Calu3 (cell line): ENCODE measurements around the gene TRIM68. TPM values are rescaled to one million over a fixed set of nuclear protein-coding genes. Genes with fewer than 3 reads are reported as not detected.

ENCODE experiments used
- BruUV-seq: library from RNA; stranded (reverse); fragments of 400-500 nt; replicated peaks from 2 replicates; lab custom pipeline; 2021; lab: Mats Ljungman, UMichigan
- CTCF ChIA-PET: fragments of 300-600 bp; sonication (Branson Sonifier 250); formaldehyde crosslinking; loops from one replicate; lab custom pipeline; 2022; ENCODE audit warnings: antibody characterized with exemption; lab: Charles Lee
- DNase-seq: peaks from one replicate; pipeline ENCODE4 v3.0.0; 2022
- H3K27ac Mint-ChIP-seq: one replicate; pipeline ENCODE4 v1.8.0; 2022; ENCODE audit warnings: mixed read lengths; ENCODE audit not compliant: unreplicated experiment
- H3K27me3 Mint-ChIP-seq: one replicate; pipeline ENCODE4 v1.8.0; 2022; ENCODE audit warnings: mixed read lengths; ENCODE audit not compliant: unreplicated experiment
- H3K36me3 Mint-ChIP-seq: one replicate; pipeline ENCODE4 v1.8.0; 2022; ENCODE audit warnings: mild to moderate bottlenecking, moderate library complexity, mixed read lengths; ENCODE audit not compliant: insufficient read depth, unreplicated experiment
- H3K4me1 Mint-ChIP-seq: one replicate; pipeline ENCODE4 v1.8.0; 2022; ENCODE audit warnings: mild to moderate bottlenecking, low read depth, mixed read lengths; ENCODE audit not compliant: unreplicated experiment
- H3K4me3 Mint-ChIP-seq: one replicate; pipeline ENCODE4 v1.8.0; 2022; ENCODE audit warnings: mild to moderate bottlenecking, low read depth, moderate library complexity, mixed read lengths; ENCODE audit not compliant: unreplicated experiment
- H3K9me3 Mint-ChIP-seq: one replicate; pipeline ENCODE4 v1.8.0; 2022; ENCODE audit warnings: low read depth, mixed read lengths; ENCODE audit not compliant: unreplicated experiment
- CTCF ChIP-seq: fragments of 200-600 bp; IDR thresholded peaks from one replicate; pipeline ENCODE4 v1.8.0; 2022; ENCODE audit warnings: antibody characterized with exemption; ENCODE audit not compliant: unreplicated experiment
- intact Hi-C: fragments of 100-400 bp; cut with micrococcal nuclease; formaldehyde crosslinking; loops from one replicate; pipeline ENCODE4 v1.10.0; 2022; ENCODE audit not compliant: unreplicated experiment
- total RNA-seq: library from RNA; stranded (reverse); gene quantifications from 2 replicates; pipeline ENCODE4 v1.2.3, GENCODE V29; 2022

The TRIM68 gene
- total RNA-seq, 1 experiment from 2014 or later = 14.5 TPM

DNA sequence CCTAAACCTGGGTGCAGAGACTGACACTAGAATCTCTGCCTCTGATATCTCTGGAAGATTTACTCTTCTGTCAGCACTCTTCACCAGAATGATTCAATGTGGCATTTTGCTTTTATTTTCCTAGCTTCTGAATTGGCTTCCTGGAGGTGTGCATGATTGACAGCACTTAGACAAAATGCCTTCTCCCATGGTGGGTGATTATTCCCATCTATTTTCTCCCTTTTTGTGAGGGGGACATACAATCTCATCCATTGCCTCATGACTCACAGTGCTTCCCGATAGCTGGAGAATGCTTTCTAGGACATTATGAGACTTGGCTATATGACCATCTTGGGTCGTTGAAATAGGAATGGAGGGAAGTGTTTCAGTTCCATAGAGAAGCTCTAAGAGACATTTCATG, 4.0 kb upstream of the TRIM68 start:
- DNase-seq = no peak
- CTCF ChIA-PET = interaction anchor here (1.2 kb wide), 1 partner anchor 9 kb away, joined by 4 read pairs; no protein-coding TSS in a partner anchor
- Mint-ChIP-seq H3K27me3 (peaks cover 16% of the 10 kb centered on the region), H3K9me3 (no peaks in the 10 kb centered on the region), H3K4me1 (peaks cover 18% of the 10 kb centered on the region), H3K27ac (no peak overlapping the region), H3K4me3 (no peak overlapping the region), H3K36me3 (peaks cover 19% of the 10 kb centered on the region)
- BruUV-seq = no TSS peak
- intact Hi-C loops = no loop called here
- no peak for TF ChIP-seq CTCF

GRCh38 chr11:4610258-4610935, 2.4 kb upstream of the TRIM68 start:
- CTCF ChIA-PET = no interaction called here
- no peak overlapping the region for H3K4me3 Mint-ChIP-seq
- no peak for DNase-seq
- H3K27me3 Mint-ChIP-seq = peaks cover 9% of the 10 kb centered on the region
- BruUV-seq = no TSS peak
- peaks cover 15% of the 10 kb centered on the region for H3K36me3 Mint-ChIP-seq
- H3K9me3 Mint-ChIP-seq = no peaks in the 10 kb centered on the region
- H3K27ac Mint-ChIP-seq = no peak overlapping the region
- H3K4me1 Mint-ChIP-seq = peaks cover 26% of the 10 kb centered on the region
- TF ChIP-seq CTCF = no peak
- intact Hi-C loops = no loop called here

DNA sequence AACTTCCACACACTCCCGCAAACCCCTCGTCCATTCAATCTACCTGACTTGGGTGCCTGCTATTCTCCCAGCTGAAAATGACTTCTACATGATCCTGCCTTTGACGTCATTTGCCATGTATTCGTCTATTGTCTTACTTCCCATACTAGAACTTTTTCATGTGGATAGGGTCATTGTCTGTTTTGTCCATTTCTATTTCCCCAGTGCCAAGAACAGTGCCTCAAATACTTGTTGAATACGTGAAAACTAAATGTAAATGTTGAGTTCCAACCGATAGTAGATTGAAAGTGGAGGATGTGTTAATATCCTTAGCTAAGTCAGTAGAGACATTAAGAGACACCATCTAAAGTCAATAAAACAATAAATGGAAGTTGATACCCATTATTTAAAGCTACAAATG, 935 bp downstream of the TRIM68 start:
- Mint-ChIP-seq H3K27ac (peak overlapping the region; percentile 69), H3K4me3 (peak overlapping the region; percentile 88), H3K36me3 (peaks cover 19% of the 10 kb centered on the region), H3K9me3 (no peaks in the 10 kb centered on the region), H3K27me3 (no peaks in the 10 kb centered on the region), H3K4me1 (peaks cover 26% of the 10 kb centered on the region)
- no peak for DNase-seq
- intact Hi-C loops = loop anchor here (5.0 kb wide), 2 partner anchors 115 to 420 kb away; no protein-coding TSS in a partner anchor
- no peak for TF ChIP-seq CTCF
- CTCF ChIA-PET = no interaction called here
- BruUV-seq = no TSS peak

DNA sequence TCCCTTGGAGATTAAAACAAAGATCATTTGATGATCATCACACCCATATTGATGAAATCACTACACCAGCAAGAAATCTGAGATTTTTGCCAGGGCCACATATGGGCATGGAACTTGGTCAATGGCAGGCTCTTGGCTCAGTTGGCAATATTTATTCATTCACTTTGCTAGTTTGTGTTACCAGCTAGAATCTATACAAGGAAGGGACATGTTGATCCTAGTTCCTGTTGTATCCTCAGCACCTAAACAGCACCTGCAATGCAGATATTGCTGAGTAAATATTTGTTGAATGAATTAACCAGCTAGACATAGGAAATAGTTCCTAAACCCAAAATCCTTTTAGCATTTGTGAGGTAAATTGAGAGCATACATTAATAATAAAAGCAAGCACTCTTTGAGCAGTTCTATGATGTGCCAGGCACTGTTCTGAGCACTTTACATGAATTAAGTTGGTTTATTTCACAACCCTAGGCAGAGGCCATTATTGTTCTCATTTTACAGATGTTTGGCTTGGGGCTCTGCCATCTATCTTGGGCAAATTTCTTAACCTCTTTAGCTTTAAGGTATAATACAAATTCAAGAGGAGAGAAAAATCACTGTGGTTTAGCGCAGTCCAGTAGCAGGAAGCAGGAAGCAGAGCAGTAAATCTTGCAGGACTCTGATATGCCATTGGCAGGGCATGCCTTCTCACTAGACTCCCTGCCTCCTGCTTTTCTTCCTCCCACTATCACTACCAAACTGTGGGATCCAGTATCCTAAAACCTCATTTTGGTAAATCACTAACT, 1.6 kb downstream of the TRIM68 start:
- Mint-ChIP-seq H3K36me3 (peaks cover 19% of the 10 kb centered on the region), H3K4me1 (peaks cover 26% of the 10 kb centered on the region), H3K4me3 (peak overlapping the region; percentile 88), H3K27ac (no peak overlapping the region), H3K9me3 (no peaks in the 10 kb centered on the region), H3K27me3 (no peaks in the 10 kb centered on the region)
- intact Hi-C loops = loop anchor here (5.0 kb wide), 2 partner anchors 114 to 419 kb away; no protein-coding TSS in a partner anchor
- TF ChIP-seq CTCF = no peak
- no peak for DNase-seq
- no TSS peak for BruUV-seq
- CTCF ChIA-PET = no interaction called here
